GM12892 (cell line): ENCODE data around the gene FMO5.

Experiments used
- POLR2A ChIP-seq: IDR thresholded peaks from 2 replicates; pipeline ENCODE4 v1.6.1; 2011; ENCODE audit warnings: low read depth, low read length, control low read depth
- TAF1 ChIP-seq: IDR thresholded peaks from 2 replicates; pipeline ENCODE4 v1.6.1; 2011; ENCODE audit warnings: low read depth, mild to moderate bottlenecking, control low read depth, low read length, borderline replicate concordance

DNA sequence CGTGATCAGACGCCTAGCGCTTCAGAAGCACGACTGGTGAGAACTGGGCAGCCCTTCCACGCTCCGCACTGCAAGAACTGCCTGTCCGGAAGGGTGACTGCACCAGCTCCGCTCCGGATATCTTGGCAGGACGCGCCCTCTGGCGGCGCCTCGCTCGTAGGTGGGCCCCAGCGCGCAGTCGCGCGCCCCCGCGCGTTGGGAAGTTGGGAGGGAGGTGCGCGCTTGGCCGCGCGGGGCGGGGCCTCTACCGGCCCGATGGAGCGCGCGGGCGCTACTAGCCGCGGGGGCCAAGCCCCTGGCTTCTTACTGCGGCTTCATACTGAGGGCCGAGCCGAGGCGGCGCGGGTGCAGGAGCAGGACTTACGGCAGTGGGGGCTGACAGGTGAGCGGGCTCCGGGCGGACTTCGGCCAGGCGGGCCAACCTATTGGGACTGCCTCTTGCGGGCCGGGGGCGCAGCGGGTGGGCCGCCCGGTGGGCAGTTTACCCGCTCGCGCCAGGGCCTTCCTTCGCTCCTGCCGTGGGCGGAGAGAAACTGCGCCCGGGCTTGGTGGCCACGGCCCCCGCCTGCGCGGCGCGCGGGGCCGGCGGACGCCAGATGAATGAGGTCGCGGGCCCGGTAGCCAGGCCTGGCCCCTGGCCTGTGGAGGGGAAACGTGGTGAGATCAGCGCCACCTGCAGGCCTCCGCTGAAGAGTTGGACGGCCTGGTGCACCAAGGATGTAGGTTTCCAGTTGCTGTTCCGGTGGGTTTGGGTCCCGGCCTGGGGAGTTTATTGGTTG, 17.5 kb upstream of the FMO5 start, which contains the start of gene CHD1L:
- TF ChIP-seq POLR2A (peak; percentile 75), TAF1 (peak; percentile 79)
